DMS 273 treated with DMSO at 0.1 percent for 48 hours (cell line): ENCODE data around the gene ARHGAP9.
A peak's percentile ranks its signal among the peaks of the same experiment; 100 is the strongest.
"Not testable (repeated sequence)": the region's sequence is repeated elsewhere in the genome, so short reads cannot be mapped to it uniquely, and the experiment has no call there.

Experiments
- DNase-seq: peaks from one replicate; lab custom pipeline; 2025; lab: John Stamatoyannopoulos, UW

ARHGAP9 gene

GRCh38 chr12:57434517-57435223, 45.0 kb downstream of the ARHGAP9 start, which contains the start of gene INHBC:
Gene INHBC, plus strand, starts transcription at chr12:57434784. Its CDS starts 103 bp downstream, at chr12:57434887.
- no peak for DNase-seq

GRCh38 chr12:57433370-57433769, 46.3 kb downstream of the ARHGAP9 start:
- DNase-seq: no peak

GRCh38 chr12:57431654-57432188, 47.9 kb downstream of the ARHGAP9 start:
- no peak for DNase-seq

- DNase-seq: peak; percentile 68
Measured at GRCh38 chr12:57430931-57431566, 48.6 kb downstream of the ARHGAP9 start, which contains the start of gene R3HDM2. Gene R3HDM2, minus strand, starts transcription at chr12:57431043. Its CDS starts 120,615 bp downstream, at chr12:57310428.

GRCh38 chr12:57430112-57430930, 49.3 kb downstream of the ARHGAP9 start:
- no peak for DNase-seq

GRCh38 chr12:57429473-57430111, 50.1 kb downstream of the ARHGAP9 start:
- DNase-seq: no peak

GRCh38 chr12:57428965-57429364, 50.7 kb downstream of the ARHGAP9 start:
- no peak for DNase-seq

GRCh38 chr12:57426948-57427347, 52.7 kb downstream of the ARHGAP9 start:
- DNase-seq: not testable (repeated sequence)
